Testis (tissue), 3 donors: ENCODE measurements around the gene TVP23C. TPM values are rescaled to one million over a fixed set of nuclear protein-coding genes. Genes with fewer than 3 reads are reported as not detected.

Source experiments
- polyA plus RNA-seq: library from polyadenylated mRNA; stranded (reverse); fragments of 350-450 nt; fragmentation: Illumina TruSeq; extraction: RNeasy Lipid Tissue Mini Kit (QIAGEN cat#74804); gene quantifications from one replicate; pipeline ENCODE4 v1.2.3, GENCODE V29; 2014; ENCODE audit warnings: low read depth, low replicate concordance; ENCODE audit not compliant: insufficient read depth
- small RNA-seq, 2 donors: library from RNA; depleted of rRNA; stranded (forward); fragments of <200 nt; gene quantifications; one replicate each; pipeline ENCODE3, GENCODE V24; 2016
- total RNA-seq, 2 donors: library from RNA; depleted of rRNA; stranded (reverse); fragments of >200 nt; gene quantifications; one replicate each; pipeline ENCODE4 v1.2.3, GENCODE V29; 2016

TVP23C gene
- total and polyA plus RNA-seq, 3 donors from 2014 or later, result 6.3 to 48.6 (median 41.1) TPM

Small RNA genes lying within 50 kb of the gene (small RNA-seq; reads per million reads assigned to genes)
- gene AC005838.1 (0 reads per million in 2 donors), gene RF00090 (0 reads per million in 2 donors)

Other genes starting within 250 kb of the TVP23C start
- gene TEKT3, start 221.9 kb downstream of the TVP23C start, total RNA-seq, result 10 to 100 TPM; 30.7 to 52.0 TPM
- gene TEKT3, start 221.9 kb downstream of the TVP23C start, polyA plus RNA-seq, result 106 TPM
- 10 to 100 TPM; 11.7 to 30.2 TPM for gene CDRT4, start 95.9 kb downstream of the TVP23C start, total RNA-seq
- gene CDRT4, start 95.9 kb downstream of the TVP23C start, polyA plus RNA-seq, result 28.3 TPM
- 10 to 100 TPM; 15.9 to 20.5 TPM for gene FBXW10B, start 56.2 kb upstream of the TVP23C start, total RNA-seq
- 6.8 TPM for gene FBXW10B, start 56.2 kb upstream of the TVP23C start, polyA plus RNA-seq
- gene TRIM16, start 120.8 kb upstream of the TVP23C start, total RNA-seq, result 10 to 100 TPM; 38.3 to 52.5 TPM
- 24.4 TPM for gene TRIM16, start 120.8 kb upstream of the TVP23C start, polyA plus RNA-seq
- gene ZNF286A, start 136.3 kb upstream of the TVP23C start, total RNA-seq, result 10 to 100 TPM; 21.1 to 30.7 TPM
- 17.6 TPM for gene ZNF286A, start 136.3 kb upstream of the TVP23C start, polyA plus RNA-seq
- gene TBC1D26, start 168.8 kb upstream of the TVP23C start, total RNA-seq, result 10 to 100 TPM in 1 of 2 donors, 1 to 10 TPM in 1; 9.8 to 18.7 TPM
- gene TBC1D26, start 168.8 kb upstream of the TVP23C start, polyA plus RNA-seq, result 23.7 TPM